ENCODE measurements around the gene PANX2. TPM values are rescaled to one million over a fixed set of nuclear protein-coding genes. Genes with fewer than 3 reads are reported as not detected.

Gene PANX2
- total and polyA plus RNA-seq, 2 of the 4 experiments (the other 2 are of a cell fraction), result 0.18 to 1.7 TPM

- H3K36me3 ChIP-seq (ENCODE audit: control insufficient read depth, insufficient read depth, low read length), result no peaks in the 10 kb centered on the region; the same call in 1 of the 2 replicates
- H3K4me2 ChIP-seq (ENCODE audit: low read depth, low read length), result no peak overlapping the region
- no peak overlapping the region for H3K56ac ChIP-seq (ENCODE audit: extremely low read depth, insufficient read depth, low read length)
- H3K9me3 ChIP-seq (ENCODE audit: control insufficient read depth, insufficient read depth, low read length), result no peaks in the 10 kb centered on the region
- H2AFZ ChIP-seq (replicated peaks; ENCODE audit: low read length, poor library complexity), result no peak overlapping the region
- POLR2A ChIA-PET (ENCODE audit: unreplicated experiment), result no interaction called here
- no peak overlapping the region for H3K23ac ChIP-seq (ENCODE audit: low read depth, low read length)
- no peak overlapping the region for H2BK15ac ChIP-seq (ENCODE audit: low read depth, low read length)
- H3K18ac ChIP-seq (ENCODE audit: low read depth, low read length), result no peak overlapping the region
- H4K8ac ChIP-seq (ENCODE audit: low read depth in 2 of 2, low read length in 2 of 2), result no peak overlapping the region
- H3K4me1 ChIP-seq (ENCODE audit: control insufficient read depth, insufficient read depth, low read length), result no peaks in the 10 kb centered on the region
- H4K20me1 ChIP-seq (ENCODE audit: insufficient read depth, low read length), result no peaks in the 10 kb centered on the region
- H4K91ac ChIP-seq (ENCODE audit: insufficient read depth, low read depth, low read length), result no peak overlapping the region
- in situ Hi-C loops (cut with MboI; ENCODE audit: low sequenced_read_pairs), result no loop called here
- ATAC-seq (ENCODE audit: low read depth) (no peak), DNase-seq (no peak)
- dilution Hi-C loops (cut with HindIII; ENCODE audit: low sequenced_read_pairs, unreplicated experiment), result no loop called here
- TF ChIP-seq POLR2A (IDR thresholded peaks at IDR 0.05; ENCODE audit: low read depth, low read length), result no peak
- no peak for TF ChIP-seq SMC3 (IDR thresholded peaks at IDR 0.05; ENCODE audit: low read depth, low read length)
- TF ChIP-seq FOS (IDR thresholded peaks at IDR 0.05; ENCODE audit: low read depth, low read length), result no peak
- no peak for TF ChIP-seq BHLHE40 (IDR thresholded peaks at IDR 0.05; ENCODE audit: low read depth, low read length)
- TF ChIP-seq CHD1 (IDR thresholded peaks at IDR 0.05; ENCODE audit: low read depth, low read length), result no peak
- TF ChIP-seq NFE2L2 (IDR thresholded peaks at IDR 0.05; ENCODE audit: low read depth, low read length), result no peak
- TF ChIP-seq MAZ (IDR thresholded peaks at IDR 0.05; ENCODE audit: borderline replicate concordance, low read depth, low read length), result no peak
- TF ChIP-seq RFX5 (IDR thresholded peaks at IDR 0.05; ENCODE audit: low read depth, low read length), result no peak
- TF ChIP-seq USF2 (IDR thresholded peaks at IDR 0.05; ENCODE audit: low read depth, low read length), result no peak
- no peak for TF ChIP-seq CEBPB (IDR thresholded peaks at IDR 0.05; ENCODE audit: low read depth, low read length)
- no peak overlapping the region for H3K14ac ChIP-seq (replicated peaks; ENCODE audit: low read depth, low read length)
- no peak overlapping the region for H2AK9ac ChIP-seq (replicated peaks; ENCODE audit: low read depth, low read length, poor library complexity)
- H2AK5ac ChIP-seq (ENCODE audit: low read depth, low read length), result no peak overlapping the region
- H4K5ac ChIP-seq (ENCODE audit: low read depth, low read length), result no peak overlapping the region
- no peak overlapping the region for H2BK120ac ChIP-seq (ENCODE audit: low read depth, low read length)
- no peaks in the 10 kb centered on the region for H3K9me1 ChIP-seq (ENCODE audit: insufficient read depth, low read length)
- no peak overlapping the region for H3K27ac ChIP-seq (ENCODE audit: insufficient read depth, low read length)
- H2BK20ac ChIP-seq (ENCODE audit: low read depth, low read length), result no peak overlapping the region
- peaks cover 27% of the 10 kb centered on the region for H3K27me3 ChIP-seq (ENCODE audit: control insufficient read depth, insufficient read depth, low read length)
- no peak overlapping the region for H3K4ac ChIP-seq (ENCODE audit: low read depth, low read length)
- H2BK5ac ChIP-seq (ENCODE audit: low read depth, low read length, poor library complexity, severe bottlenecking), result no peak overlapping the region
- no peaks in the 10 kb centered on the region for H3K79me1 ChIP-seq (ENCODE audit: low read depth in 1 of 2, low read length in 2 of 2)
- WGBS, 2 experiments (ENCODE audit: extremely low coverage in 2 of 2, insufficient read length in 1 of 2), result 60% methylated on average over 6 of the region's 11 CpGs; no CpG with 5 or more reads in 1 of the 2 experiments
- CTCF ChIA-PET, result no interaction called here
- no peak overlapping the region for H3K9ac ChIP-seq (ENCODE audit: low read depth, low read length)
- BruUV-seq (replicated peaks), result no TSS peak
- no peak overlapping the region for H3K4me3 ChIP-seq (ENCODE audit: insufficient read depth, low read depth, low read length)
- intact Hi-C loops (cut with micrococcal nuclease), result no loop called here
Measured at GRCh38 chr22:50167689-50168489, 2.6 kb upstream of the PANX2 start.

All from IMR-90 (cell line).